Activated T-helper 17 cell treated with anti-CD3 and anti-CD28 coated beads, Interleukin-2, amount 50 U/mL, for 72 hours (primary cell): Measurements from ENCODE around the gene SPAG4. TPM values are rescaled to one million over a fixed set of nuclear protein-coding genes. Genes with fewer than 3 reads are reported as not detected.

ENCODE experiments used
- ATAC-seq: fragments of 150-1000 bp; cut with Tn5 transposase; replicated peaks from 2 replicates; pipeline ENCODE4 v1.10.0; 2021; ENCODE audit warnings: mild to moderate bottlenecking, moderate library complexity
- H3K27ac Mint-ChIP-seq: one replicate; pipeline ENCODE4 v1.8.0; 2022; ENCODE audit warnings: mixed read lengths
- H3K27me3 Mint-ChIP-seq: one replicate; pipeline ENCODE4 v1.8.0; 2022; ENCODE audit warnings: mixed read lengths
- H3K36me3 Mint-ChIP-seq: one replicate; pipeline ENCODE4 v1.8.0; 2022; ENCODE audit warnings: low read depth, mild to moderate bottlenecking, mixed read lengths
- H3K4me1 Mint-ChIP-seq: one replicate; pipeline ENCODE4 v1.8.0; 2022; ENCODE audit warnings: mixed read lengths
- H3K4me3 Mint-ChIP-seq: one replicate; pipeline ENCODE4 v1.8.0; 2022; ENCODE audit warnings: mild to moderate bottlenecking, mixed read lengths
- H3K9me3 Mint-ChIP-seq: one replicate; pipeline ENCODE4 v1.8.0; 2022; ENCODE audit warnings: mixed read lengths
- total RNA-seq, 2 donors: library from RNA; stranded (reverse); gene quantifications; one replicate each; pipeline ENCODE4 v1.2.3, GENCODE V29; 2022

SPAG4 gene
- total RNA-seq, 2 donors from 2014 or later, result 7.2 to 52.4 TPM

GRCh38 chr20:35606127-35606526 lies 9.5 kb upstream of the SPAG4 start:
- Mint-ChIP-seq H3K4me3 (no peak overlapping the region), H3K36me3 (no peaks in the 10 kb centered on the region), H3K27me3 (peaks cover 4% of the 10 kb centered on the region), H3K4me1 (no peaks in the 10 kb centered on the region), H3K27ac (no peak overlapping the region), H3K9me3 (no peaks in the 10 kb centered on the region)
- no peak for ATAC-seq

GRCh38 chr20:35607003-35607735 lies 8.5 kb upstream of the SPAG4 start:
- Mint-ChIP-seq H3K4me3 (no peak overlapping the region), H3K27ac (no peak overlapping the region), H3K27me3 (peaks cover 3% of the 10 kb centered on the region), H3K9me3 (no peaks in the 10 kb centered on the region), H3K4me1 (no peaks in the 10 kb centered on the region), H3K36me3 (no peaks in the 10 kb centered on the region)
- ATAC-seq, result no peak

GRCh38 chr20:35610833-35611427 lies 4.7 kb upstream of the SPAG4 start:
- H3K36me3 Mint-ChIP-seq, result no peaks in the 10 kb centered on the region
- H3K27me3 Mint-ChIP-seq, result no peaks in the 10 kb centered on the region
- no peak overlapping the region for H3K27ac Mint-ChIP-seq
- H3K4me3 Mint-ChIP-seq, result no peak overlapping the region
- H3K4me1 Mint-ChIP-seq, result peaks cover 5% of the 10 kb centered on the region
- no peaks in the 10 kb centered on the region for H3K9me3 Mint-ChIP-seq
- no peak for ATAC-seq

- no peak overlapping the region for H3K4me3 Mint-ChIP-seq
- no peaks in the 10 kb centered on the region for H3K27me3 Mint-ChIP-seq
- H3K36me3 Mint-ChIP-seq, result no peaks in the 10 kb centered on the region
- peaks cover 5% of the 10 kb centered on the region for H3K4me1 Mint-ChIP-seq
- H3K27ac Mint-ChIP-seq, result no peak overlapping the region
- no peaks in the 10 kb centered on the region for H3K9me3 Mint-ChIP-seq
- no peak for ATAC-seq
These were observed 4.1 kb upstream of the SPAG4 start for GRCh38 chr20:35611482-35611881.

- Mint-ChIP-seq H3K4me3 (peak overlapping the region; percentile 90), H3K27me3 (no peaks in the 10 kb centered on the region), H3K9me3 (no peaks in the 10 kb centered on the region), H3K4me1 (peaks cover 18% of the 10 kb centered on the region), H3K27ac (peak overlapping the region; percentile 90), H3K36me3 (peaks cover 21% of the 10 kb centered on the region)
- ATAC-seq, result peak; percentile 32
These were observed 1.1 kb downstream of the SPAG4 start for GRCh38 chr20:35616465-35617396.

GRCh38 chr20:35617397-35618262 lies 2.0 kb downstream of the SPAG4 start:
- peak overlapping the region; percentile 90 for H3K4me3 Mint-ChIP-seq
- no peak for ATAC-seq
- H3K27me3 Mint-ChIP-seq, result no peaks in the 10 kb centered on the region
- H3K9me3 Mint-ChIP-seq, result no peaks in the 10 kb centered on the region
- peak overlapping the region; percentile 90 for H3K27ac Mint-ChIP-seq
- H3K4me1 Mint-ChIP-seq, result peaks cover 18% of the 10 kb centered on the region
- H3K36me3 Mint-ChIP-seq, result peaks cover 23% of the 10 kb centered on the region

- H3K4me1 Mint-ChIP-seq, result peaks cover 18% of the 10 kb centered on the region
- no peaks in the 10 kb centered on the region for H3K9me3 Mint-ChIP-seq
- H3K27ac Mint-ChIP-seq, result peak overlapping the region; percentile 90
- no peaks in the 10 kb centered on the region for H3K27me3 Mint-ChIP-seq
- no peak for ATAC-seq
- H3K4me3 Mint-ChIP-seq, result peak overlapping the region; percentile 90
- H3K36me3 Mint-ChIP-seq, result peaks cover 29% of the 10 kb centered on the region
These were observed 2.9 kb downstream of the SPAG4 start for GRCh38 chr20:35618263-35619131.

GRCh38 chr20:35619196-35620095 lies 3.8 kb downstream of the SPAG4 start:
- peak; percentile 51 for ATAC-seq
- Mint-ChIP-seq H3K27ac (peak overlapping the region; percentile 90), H3K36me3 (peaks cover 30% of the 10 kb centered on the region), H3K9me3 (no peaks in the 10 kb centered on the region), H3K4me3 (peak overlapping the region; percentile 90), H3K27me3 (no peaks in the 10 kb centered on the region), H3K4me1 (peaks cover 18% of the 10 kb centered on the region)

GRCh38 chr20:35620818-35621559 lies 5.4 kb downstream of the SPAG4 start:
- H3K4me3 Mint-ChIP-seq, result peak overlapping the region; percentile 90
- no peaks in the 10 kb centered on the region for H3K27me3 Mint-ChIP-seq
- no peak for ATAC-seq
- peaks cover 44% of the 10 kb centered on the region for H3K36me3 Mint-ChIP-seq
- H3K27ac Mint-ChIP-seq, result no peak overlapping the region
- H3K9me3 Mint-ChIP-seq, result no peaks in the 10 kb centered on the region
- peaks cover 14% of the 10 kb centered on the region for H3K4me1 Mint-ChIP-seq

- no peak overlapping the region for H3K4me3 Mint-ChIP-seq
- H3K4me1 Mint-ChIP-seq, result peaks cover 14% of the 10 kb centered on the region
- H3K27ac Mint-ChIP-seq, result no peak overlapping the region
- peaks cover 50% of the 10 kb centered on the region for H3K36me3 Mint-ChIP-seq
- no peak for ATAC-seq
- no peaks in the 10 kb centered on the region for H3K27me3 Mint-ChIP-seq
- no peaks in the 10 kb centered on the region for H3K9me3 Mint-ChIP-seq
These were observed 5.9 kb downstream of the SPAG4 start for GRCh38 chr20:35621560-35621946.

- H3K4me3 Mint-ChIP-seq, result no peak overlapping the region
- no peaks in the 10 kb centered on the region for H3K9me3 Mint-ChIP-seq
- no peaks in the 10 kb centered on the region for H3K4me1 Mint-ChIP-seq
- H3K27ac Mint-ChIP-seq, result peak overlapping the region; percentile 93
- H3K27me3 Mint-ChIP-seq, result no peaks in the 10 kb centered on the region
- peaks cover 79% of the 10 kb centered on the region for H3K36me3 Mint-ChIP-seq
- no peak for ATAC-seq
These were observed 10.2 kb downstream of the SPAG4 start for GRCh38 chr20:35625584-35626385.
